ENCODE measurements around the gene HSF2BP.
"Not testable (repeated sequence)": the region's sequence is repeated elsewhere in the genome, so short reads cannot be mapped to it uniquely, and the experiment has no call there.

The HSF2BP gene

GRCh38 chr21:43659136-43660000, at the start of gene HSF2BP, which contains the start of gene RRP1B:
Gene HSF2BP, minus strand, starts transcription at chr21:43659488. Its CDS starts 1,392 bp downstream, at chr21:43658096.
Gene RRP1B, plus strand, starts transcription at chr21:43659560. Its CDS starts 105 bp downstream, at chr21:43659665.
- DNase-seq (ENCODE audit: low read depth) = peak; percentile 68

- no peak for DNase-seq (ENCODE audit: low read depth)
These were observed 49.6 kb upstream of the HSF2BP start for GRCh38 chr21:43708745-43709381.

- no peak for DNase-seq (ENCODE audit: low read depth)
These were observed 48.2 kb upstream of the HSF2BP start for GRCh38 chr21:43707462-43707861.

GRCh38 chr21:43703035-43703880, 44.0 kb upstream of the HSF2BP start:
- peak; percentile 35 for DNase-seq (ENCODE audit: low read depth)

- no peak for DNase-seq (ENCODE audit: low read depth)
These were observed 43.4 kb upstream of the HSF2BP start for GRCh38 chr21:43702785-43703034.

GRCh38 chr21:43701936-43702784, 42.9 kb upstream of the HSF2BP start:
- DNase-seq (ENCODE audit: low read depth) = no peak

- no peak for DNase-seq (ENCODE audit: low read depth)
These were observed 40.8 kb upstream of the HSF2BP start for GRCh38 chr21:43699933-43700599.

GRCh38 chr21:43699492-43699777, 40.1 kb upstream of the HSF2BP start:
- not testable (repeated sequence) for DNase-seq (ENCODE audit: low read depth)

GRCh38 chr21:43697758-43698643, 38.7 kb upstream of the HSF2BP start:
- DNase-seq (ENCODE audit: low read depth) = peak; percentile 82

GRCh38 chr21:43696214-43696613, 36.9 kb upstream of the HSF2BP start:
- no peak for DNase-seq (ENCODE audit: low read depth)

GRCh38 chr21:43694437-43695079, 35.3 kb upstream of the HSF2BP start:
- no peak for DNase-seq (ENCODE audit: low read depth)

- no peak for DNase-seq (ENCODE audit: low read depth)
These were observed 34.7 kb upstream of the HSF2BP start for GRCh38 chr21:43693981-43694380.

- DNase-seq (ENCODE audit: low read depth) = no peak
These were observed 33.7 kb upstream of the HSF2BP start for GRCh38 chr21:43692949-43693348.

- no peak for DNase-seq (ENCODE audit: low read depth)
These were observed 32.5 kb upstream of the HSF2BP start for GRCh38 chr21:43691801-43692200.

- DNase-seq (ENCODE audit: low read depth) = no peak
These were observed 32.0 kb upstream of the HSF2BP start for GRCh38 chr21:43691086-43691795.

- no peak for DNase-seq (ENCODE audit: low read depth)
These were observed 31.1 kb upstream of the HSF2BP start for GRCh38 chr21:43690346-43690745.

GRCh38 chr21:43689556-43690337, 30.5 kb upstream of the HSF2BP start:
- DNase-seq (ENCODE audit: low read depth) = no peak

GRCh38 chr21:43688906-43689305, 29.6 kb upstream of the HSF2BP start:
- DNase-seq (ENCODE audit: low read depth) = no peak

All from amniotic epithelial cell (primary cell).